IMR-90 (cell line): ENCODE measurements around the gene GRAP. TPM values are rescaled to one million over a fixed set of nuclear protein-coding genes. Genes with fewer than 3 reads are reported as not detected.

Experiments
- ATAC-seq: fragments of 200-7000 bp; cut with Tn5 transposase; 2 replicates; pipeline ENCODE4 v1.9.1; 2020; ENCODE audit warnings: low read depth, mild to moderate bottlenecking, moderate library complexity
- BruUV-seq: library from RNA; stranded (reverse); fragments of 400-500 nt; replicated peaks from 2 replicates; lab custom pipeline; 2021; lab: Mats Ljungman, UMichigan
- CTCF ChIA-PET: fragments of 300-600 bp; formaldehyde crosslinking; extraction: SDS; loops from one replicate; lab custom pipeline; 2021; ENCODE audit warnings: antibody characterized with exemption; lab: Yijun Ruan, JAX
- POLR2A ChIA-PET: fragments of 300-600 bp; sonication (Branson Sonifier 250); formaldehyde crosslinking; loops from one replicate; lab custom pipeline; 2022; ENCODE audit warnings: antibody characterized with exemption; ENCODE audit not compliant: unreplicated experiment; lab: Charles Lee
- DNase-seq: peaks from one replicate; pipeline ENCODE4 v3.0.0; 2013
- H2AFZ ChIP-seq: replicated peaks from 2 replicates; pipeline ENCODE3; 2013; ENCODE audit warnings: low read length, mild to moderate bottlenecking; ENCODE audit not compliant: poor library complexity
- H2AK5ac ChIP-seq: 2 replicates; pipeline ENCODE4 v1.6.1; 2013; ENCODE audit warnings: low read depth, low read length, inconsistent platforms
- H2AK9ac ChIP-seq: replicated peaks from 2 replicates; pipeline ENCODE3; 2013; ENCODE audit warnings: mild to moderate bottlenecking, low read depth, low read length, moderate library complexity; ENCODE audit not compliant: poor library complexity
- H2BK120ac ChIP-seq: 2 replicates; pipeline ENCODE4 v1.6.1; 2013; ENCODE audit warnings: low read depth, low read length, inconsistent platforms
- H2BK15ac ChIP-seq: 3 replicates; pipeline ENCODE4 v1.6.1; 2013; ENCODE audit warnings: low read depth, low read length, inconsistent platforms
- H2BK20ac ChIP-seq: 2 replicates; pipeline ENCODE4 v1.6.1; 2013; ENCODE audit warnings: low read depth, mild to moderate bottlenecking, inconsistent platforms, low read length, moderate library complexity
- H2BK5ac ChIP-seq: 2 replicates; pipeline ENCODE4 v1.6.1; 2013; ENCODE audit warnings: mild to moderate bottlenecking, low read depth, low read length, inconsistent platforms; ENCODE audit not compliant: poor library complexity, severe bottlenecking
- H3K14ac ChIP-seq: replicated peaks from 2 replicates; pipeline ENCODE4 v1.6.1; 2013; ENCODE audit warnings: low read depth, low read length, inconsistent platforms
- H3K18ac ChIP-seq: 2 replicates; pipeline ENCODE4 v1.6.1; 2013; ENCODE audit warnings: low read depth, low read length, control low read depth
- H3K23ac ChIP-seq: 2 replicates; pipeline ENCODE4 v1.6.1; 2013; ENCODE audit warnings: low read depth, low read length, inconsistent platforms
- H3K27ac ChIP-seq: 2 replicates; pipeline ENCODE4 v1.5.1; 2013; ENCODE audit warnings: mild to moderate bottlenecking, control low read depth, low read length; ENCODE audit not compliant: insufficient read depth
- H3K27me3 ChIP-seq: 2 replicates; pipeline ENCODE4 v1.6.1; 2013; ENCODE audit warnings: low read length; ENCODE audit not compliant: control insufficient read depth, insufficient read depth
- H3K36me3 ChIP-seq: 2 replicates; pipeline ENCODE4 v1.6.1; 2013; ENCODE audit warnings: low read length, mixed read lengths; ENCODE audit not compliant: control insufficient read depth, insufficient read depth
- H3K4ac ChIP-seq: 2 replicates; pipeline ENCODE4 v1.6.1; 2013; ENCODE audit warnings: low read depth, low read length, inconsistent platforms
- H3K4me1 ChIP-seq: 2 replicates; pipeline ENCODE4 v1.6.1; 2013; ENCODE audit warnings: low read length, mixed read lengths; ENCODE audit not compliant: control insufficient read depth, insufficient read depth
- H3K4me2 ChIP-seq: 2 replicates; pipeline ENCODE4 v1.6.1; 2013; ENCODE audit warnings: low read depth, mild to moderate bottlenecking, control low read depth, low read length, moderate library complexity
- H3K4me3 ChIP-seq: 2 replicates; pipeline ENCODE4 v1.5.1; 2013; ENCODE audit warnings: low read depth, mild to moderate bottlenecking, control low read depth, low read length, moderate library complexity; ENCODE audit not compliant: insufficient read depth
- H3K56ac ChIP-seq: 2 replicates; pipeline ENCODE4 v1.6.1; 2013; ENCODE audit warnings: low read length, inconsistent platforms; ENCODE audit not compliant: insufficient read depth; ENCODE audit errors: extremely low read depth
- H3K79me1 ChIP-seq, 2 experiments: 2 replicates each; pipeline ENCODE4 v1.6.1; 2013; ENCODE audit warnings: low read length in 2 of 2, inconsistent platforms in 1 of 2, low read depth in 1 of 2
- H3K9ac ChIP-seq: 2 replicates; pipeline ENCODE4 v1.6.1; 2013; ENCODE audit warnings: low read depth, low read length, control low read depth
- H3K9me1 ChIP-seq: 2 replicates; pipeline ENCODE4 v1.6.1; 2013; ENCODE audit warnings: low read length, inconsistent platforms; ENCODE audit not compliant: insufficient read depth
- H3K9me3 ChIP-seq: 2 replicates; pipeline ENCODE4 v1.6.1; 2013; ENCODE audit warnings: low read length; ENCODE audit not compliant: control insufficient read depth, insufficient read depth
- H4K20me1 ChIP-seq: 2 replicates; pipeline ENCODE4 v1.6.1; 2013; ENCODE audit warnings: low read length, inconsistent platforms; ENCODE audit not compliant: insufficient read depth
- H4K5ac ChIP-seq: 2 replicates; pipeline ENCODE4 v1.6.1; 2013; ENCODE audit warnings: mild to moderate bottlenecking, low read depth, low read length, control low read depth
- H4K8ac ChIP-seq, 2 experiments: 2 replicates each; pipeline ENCODE4 v1.6.1; 2013; ENCODE audit warnings: low read depth in 2 of 2, low read length in 2 of 2, control low read depth in 1 of 2, inconsistent platforms in 1 of 2
- H4K91ac ChIP-seq: 2 replicates; pipeline ENCODE4 v1.6.1; 2013; ENCODE audit warnings: low read depth, low read length, inconsistent platforms; ENCODE audit not compliant: insufficient read depth
- CEBPB ChIP-seq: IDR thresholded peaks from 2 replicates; pipeline ENCODE4 v1.6.1; 2012; ENCODE audit warnings: low read depth, low read length, improper control_type of control experiment
- CHD1 ChIP-seq: IDR thresholded peaks from 2 replicates; pipeline ENCODE4 v1.6.1; 2012; ENCODE audit warnings: low read depth, low read length, improper control_type of control experiment
- ELK1 ChIP-seq: fragments of 150-350 bp; IDR thresholded peaks from 2 replicates; pipeline ENCODE4 v1.6.1; 2016; ENCODE audit warnings: low read depth, mild to moderate bottlenecking, low read length, moderate library complexity, borderline replicate concordance
- FOS ChIP-seq: fragments of 150-350 bp; IDR thresholded peaks from 2 replicates; pipeline ENCODE4 v1.6.1; 2016; ENCODE audit warnings: low read depth, low read length
- MAFK ChIP-seq: IDR thresholded peaks from 2 replicates; pipeline ENCODE4 v1.6.1; 2012; ENCODE audit warnings: low read depth, low read length, improper control_type of control experiment
- MAZ ChIP-seq: IDR thresholded peaks from 2 replicates; pipeline ENCODE4 v1.6.1; 2012; ENCODE audit warnings: low read depth, mild to moderate bottlenecking, low read length, improper control_type of control experiment, moderate library complexity, borderline replicate concordance
- NFE2L2 ChIP-seq: fragments of 150-350 bp; IDR thresholded peaks from 2 replicates; pipeline ENCODE4 v1.6.1; 2016; ENCODE audit warnings: low read depth, mild to moderate bottlenecking, low read length
- POLR2A ChIP-seq: IDR thresholded peaks from 2 replicates; pipeline ENCODE4 v1.6.1; 2012; ENCODE audit warnings: mild to moderate bottlenecking, low read depth, low read length
- RAD21 ChIP-seq: IDR thresholded peaks from 2 replicates; pipeline ENCODE4 v1.6.1; 2012; ENCODE audit warnings: low read length, improper control_type of control experiment
- RFX5 ChIP-seq: IDR thresholded peaks from 2 replicates; pipeline ENCODE4 v1.8.0; 2012; ENCODE audit warnings: low read depth, mild to moderate bottlenecking, low read length, moderate library complexity
- dilution Hi-C: fragments of 300-500 bp; cut with HindIII; formaldehyde crosslinking; loops from one replicate; pipeline ENCODE4 v1.14.3; 2018; ENCODE audit warnings: low sequenced_read_pairs; ENCODE audit not compliant: unreplicated experiment
- in situ Hi-C: fragments of 300-500 bp; cut with MboI; formaldehyde crosslinking; loops from 3 replicates; pipeline ENCODE4 v1.14.3; 2019; ENCODE audit warnings: low sequenced_read_pairs, inconsistent platforms, mixed read lengths
- intact Hi-C: fragments of 100-400 bp; cut with micrococcal nuclease; formaldehyde crosslinking; loops from 2 replicates; pipeline ENCODE4 v1.10.0; 2022
- polyA plus RNA-seq, 3 experiments: library from polyadenylated mRNA; depleted of rRNA; stranded (reverse); fragments of >200 nt; gene quantifications; 2 replicates each; pipeline ENCODE4 v1.2.3, GENCODE V29; 2012; ENCODE audit warnings: low replicate concordance in 1 of 3
- total RNA-seq: library from RNA; depleted of rRNA; stranded (reverse); fragments of >200 nt; gene quantifications from 2 replicates; pipeline ENCODE4 v1.2.3, GENCODE V29; 2012
- TF ChIP-seq, protein P1 (sequence below): fragments of 150-350 bp; IDR thresholded peaks from 2 replicates; pipeline ENCODE4 v1.6.1; 2017; ENCODE audit warnings: mild to moderate bottlenecking, antibody characterized with exemption, low read length, low read depth
- TF ChIP-seq, protein P2 (sequence below): conservative IDR thresholded peaks from 2 replicates; pipeline ENCODE4 v1.5.1; 2012; ENCODE audit warnings: mild to moderate bottlenecking, low read depth, low read length, improper control_type of control experiment

The GRAP gene
- total and polyA plus RNA-seq, 2 of the 4 experiments (the other 2 are of a cell fraction) = under 0.01 to 0.14 TPM

GRCh38 chr17:19006698-19007097, 40.1 kb downstream of the GRAP start:
- H4K8ac ChIP-seq = no peak overlapping the region
- no peak overlapping the region for H3K27ac ChIP-seq
- H2BK5ac ChIP-seq = no peak overlapping the region
- dilution Hi-C loops = no loop called here
- H3K4me2 ChIP-seq = no peak overlapping the region
- no peak overlapping the region for H2AK5ac ChIP-seq
- intact Hi-C loops = no loop called here
- TF ChIP-seq, protein P1, sequence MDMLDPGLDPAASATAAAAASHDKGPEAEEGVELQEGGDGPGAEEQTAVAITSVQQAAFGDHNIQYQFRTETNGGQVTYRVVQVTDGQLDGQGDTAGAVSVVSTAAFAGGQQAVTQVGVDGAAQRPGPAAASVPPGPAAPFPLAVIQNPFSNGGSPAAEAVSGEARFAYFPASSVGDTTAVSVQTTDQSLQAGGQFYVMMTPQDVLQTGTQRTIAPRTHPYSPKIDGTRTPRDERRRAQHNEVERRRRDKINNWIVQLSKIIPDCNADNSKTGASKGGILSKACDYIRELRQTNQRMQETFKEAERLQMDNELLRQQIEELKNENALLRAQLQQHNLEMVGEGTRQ = no peak
- no peak for TF ChIP-seq RFX5
- TF ChIP-seq NFE2L2 = no peak
- TF ChIP-seq MAFK = no peak
- no peak for TF ChIP-seq CHD1
- TF ChIP-seq, protein P2, sequence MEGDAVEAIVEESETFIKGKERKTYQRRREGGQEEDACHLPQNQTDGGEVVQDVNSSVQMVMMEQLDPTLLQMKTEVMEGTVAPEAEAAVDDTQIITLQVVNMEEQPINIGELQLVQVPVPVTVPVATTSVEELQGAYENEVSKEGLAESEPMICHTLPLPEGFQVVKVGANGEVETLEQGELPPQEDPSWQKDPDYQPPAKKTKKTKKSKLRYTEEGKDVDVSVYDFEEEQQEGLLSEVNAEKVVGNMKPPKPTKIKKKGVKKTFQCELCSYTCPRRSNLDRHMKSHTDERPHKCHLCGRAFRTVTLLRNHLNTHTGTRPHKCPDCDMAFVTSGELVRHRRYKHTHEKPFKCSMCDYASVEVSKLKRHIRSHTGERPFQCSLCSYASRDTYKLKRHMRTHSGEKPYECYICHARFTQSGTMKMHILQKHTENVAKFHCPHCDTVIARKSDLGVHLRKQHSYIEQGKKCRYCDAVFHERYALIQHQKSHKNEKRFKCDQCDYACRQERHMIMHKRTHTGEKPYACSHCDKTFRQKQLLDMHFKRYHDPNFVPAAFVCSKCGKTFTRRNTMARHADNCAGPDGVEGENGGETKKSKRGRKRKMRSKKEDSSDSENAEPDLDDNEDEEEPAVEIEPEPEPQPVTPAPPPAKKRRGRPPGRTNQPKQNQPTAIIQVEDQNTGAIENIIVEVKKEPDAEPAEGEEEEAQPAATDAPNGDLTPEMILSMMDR = no peak
- TF ChIP-seq CEBPB = no peak
- TF ChIP-seq MAZ = no peak
- TF ChIP-seq FOS = no peak
- TF ChIP-seq POLR2A = no peak
- TF ChIP-seq RAD21 = no peak
- TF ChIP-seq ELK1 = no peak
- DNase-seq (no peak), ATAC-seq (no peak)
- H4K91ac ChIP-seq = no peak overlapping the region
- H3K23ac ChIP-seq = no peak overlapping the region
- no peak overlapping the region for H3K14ac ChIP-seq
- no peak overlapping the region for H3K4me3 ChIP-seq
- H2BK15ac ChIP-seq = no peak overlapping the region
- no peak overlapping the region for H2BK20ac ChIP-seq
- H3K79me1 ChIP-seq = peaks cover 7 to 28% of the 10 kb centered on the region in 2 experiments; a peak in 3 of 4 replicates
- H3K4me1 ChIP-seq = peaks cover 24% of the 10 kb centered on the region
- no peak overlapping the region for H4K5ac ChIP-seq
- CTCF ChIA-PET = no interaction called here
- H3K56ac ChIP-seq = no peak overlapping the region
- no peaks in the 10 kb centered on the region for H3K9me3 ChIP-seq
- no peak overlapping the region for H2BK120ac ChIP-seq
- H3K9me1 ChIP-seq = peaks cover 18% of the 10 kb centered on the region
- no peaks in the 10 kb centered on the region for H3K36me3 ChIP-seq
- no peak overlapping the region for H3K4ac ChIP-seq
- H3K27me3 ChIP-seq = no peaks in the 10 kb centered on the region
- POLR2A ChIA-PET = no interaction called here
- no peak overlapping the region for H2AK9ac ChIP-seq
- no peak overlapping the region for H2AFZ ChIP-seq
- BruUV-seq = no TSS peak
- H3K9ac ChIP-seq = no peak overlapping the region
- H3K18ac ChIP-seq = no peak overlapping the region
- in situ Hi-C loops = no loop called here
- H4K20me1 ChIP-seq = peaks cover 11% of the 10 kb centered on the region
